ENCODE results near the gene ITGA11. TPM values are rescaled to one million over a fixed set of nuclear protein-coding genes. Genes with fewer than 3 reads are reported as not detected.
A peak's percentile ranks its signal among the peaks of the same experiment; 100 is the strongest.

The ITGA11 gene
- total RNA-seq (1 to 10 TPM in 2 of 6 donors, under 1 TPM in 4; 0.24 to 4.1 (median 0.66) TPM), polyA plus RNA-seq (1 to 10 TPM in 1 of 2 donors, under 1 TPM in 1; 0.19 to 1.1 TPM)

- Histone ChIP-seq H3K27me3 (peaks cover 0 to 15% (median 4%) of the 10 kb centered on the region in 4 donors), H3K36me3 (no peaks in the 10 kb centered on the region), H3K4me1 (no peaks in the 10 kb centered on the region), H3K4me3 (peak within 1 kb of the TSS in 2 of 4 donors; percentile 30 to 43), H3K27ac (no peak within 1 kb of the TSS), H3K9me3 (no peaks in the 10 kb centered on the region)
- 1 to 2% methylated on average over 22 to 49 of the region's 49 CpGs for whole genome bisulfite sequencing, 2 donors
- FAIRE-seq, result no peak
- TF ChIP-seq CTCF (IDR thresholded peaks at IDR 0.05), result no peak
- ATAC-seq, result peak; percentile 85 to 98 (median 92)
- intact Hi-C loops (cut with DNase I), result no loop called here
- DNase-seq, result peak; percentile 45 to 81 (median 65)
Observed at GRCh38 chr15:68431792-68432401, at the start of gene ITGA11. Gene ITGA11, minus strand, starts transcription at chr15:68432163. Its CDS starts 97 bp downstream, at chr15:68432066.

DNA sequence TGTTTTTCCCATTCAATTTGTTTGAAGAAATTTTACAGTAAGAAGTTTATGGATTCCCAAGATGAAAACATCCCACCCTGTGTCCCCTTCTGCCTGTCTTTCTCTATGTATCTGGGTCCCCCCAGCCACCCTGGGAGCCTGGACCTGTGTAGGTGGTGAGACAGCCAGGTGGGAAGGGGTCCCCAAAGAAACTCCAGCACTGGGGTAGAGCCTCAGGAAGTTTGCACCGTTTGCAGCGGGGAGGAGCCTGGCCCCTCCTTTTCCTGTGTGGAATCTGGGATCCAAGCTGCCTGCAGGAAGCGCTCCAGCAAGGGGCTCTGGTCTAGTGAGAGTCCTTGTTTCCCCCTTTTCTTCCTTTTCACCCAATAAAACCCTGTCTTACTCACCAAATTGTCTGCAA lies 49.4 kb upstream of the ITGA11 start:
- Histone ChIP-seq H3K27me3 (no peaks in the 10 kb centered on the region), H3K9me3 (no peaks in the 10 kb centered on the region), H3K36me3 (no peaks in the 10 kb centered on the region), H3K27ac (no peak overlapping the region), H3K4me3 (no peak overlapping the region), H3K4me1 (no peaks in the 10 kb centered on the region)
- 78 to 85% methylated on average over 3 of the region's 3 CpGs for WGBS, 2 donors
- FAIRE-seq (no peak), ATAC-seq (no peak), DNase-seq (no peak)
- no peak for TF ChIP-seq CTCF (IDR thresholded peaks at IDR 0.05)
- intact Hi-C loops (cut with DNase I), result no loop called here

DNA sequence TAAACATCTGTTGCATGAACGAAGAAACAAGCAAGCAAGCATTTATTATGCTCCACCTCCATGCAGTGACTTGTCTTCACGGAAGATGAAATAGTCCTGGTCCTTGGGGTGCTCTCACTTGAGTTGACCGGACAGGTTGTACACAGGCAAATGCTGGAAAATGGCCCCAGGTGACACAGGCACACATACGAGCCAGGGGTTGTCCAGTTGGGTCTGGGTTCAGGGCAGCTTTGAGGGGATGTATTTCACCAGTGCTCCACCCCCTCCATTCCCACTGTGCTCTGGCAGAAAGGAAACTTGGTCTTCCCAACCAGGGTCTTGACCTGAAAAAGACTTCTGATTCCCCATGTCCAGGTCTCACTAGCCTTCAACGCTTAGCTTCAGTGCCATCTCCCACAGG lies 48.3 kb upstream of the ITGA11 start:
- ATAC-seq (no peak), FAIRE-seq (no peak), DNase-seq (no peak)
- TF ChIP-seq CTCF (IDR thresholded peaks at IDR 0.05), result no peak
- intact Hi-C loops (cut with DNase I), result no loop called here
- H3K27ac ChIP-seq, result no peak overlapping the region
- H3K4me3 ChIP-seq, result no peak overlapping the region
- no peaks in the 10 kb centered on the region for H3K36me3 ChIP-seq
- no peaks in the 10 kb centered on the region for H3K9me3 ChIP-seq
- H3K4me1 ChIP-seq, result no peaks in the 10 kb centered on the region
- WGBS, 2 donors, result 78 to 80% methylated on average over 5 of the region's 5 CpGs
- H3K27me3 ChIP-seq, result no peaks in the 10 kb centered on the region

DNA sequence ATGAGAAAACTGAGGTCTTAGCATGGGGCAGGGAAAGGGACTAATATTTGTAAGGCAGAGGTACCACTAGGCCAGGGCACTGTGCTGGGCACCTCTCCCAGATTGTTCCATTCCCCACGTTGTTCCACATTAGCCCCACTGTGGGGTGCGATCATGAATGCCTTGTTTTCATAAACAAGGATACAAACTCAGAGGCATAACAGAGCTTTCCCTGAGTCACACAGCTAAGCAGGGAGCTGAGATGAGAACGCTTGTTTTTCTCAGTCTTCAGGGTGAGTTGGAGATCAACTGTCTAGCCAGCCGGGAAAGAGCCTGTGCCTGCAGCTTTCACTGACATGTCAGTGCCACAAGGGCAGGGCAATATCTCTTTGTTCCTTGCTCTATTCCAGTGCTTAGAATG lies 47.9 kb upstream of the ITGA11 start:
- H3K4me3 ChIP-seq, result no peak overlapping the region
- no peak for TF ChIP-seq CTCF (IDR thresholded peaks at IDR 0.05)
- no peaks in the 10 kb centered on the region for H3K9me3 ChIP-seq
- FAIRE-seq (no peak), ATAC-seq (no peak), DNase-seq (no peak)
- H3K36me3 ChIP-seq, result no peaks in the 10 kb centered on the region
- H3K27me3 ChIP-seq, result no peaks in the 10 kb centered on the region
- intact Hi-C loops (cut with DNase I), result no loop called here
- no peaks in the 10 kb centered on the region for H3K4me1 ChIP-seq
- 78 to 82% methylated on average over 4 of the region's 4 CpGs for WGBS, 2 donors
- no peak overlapping the region for H3K27ac ChIP-seq

DNA sequence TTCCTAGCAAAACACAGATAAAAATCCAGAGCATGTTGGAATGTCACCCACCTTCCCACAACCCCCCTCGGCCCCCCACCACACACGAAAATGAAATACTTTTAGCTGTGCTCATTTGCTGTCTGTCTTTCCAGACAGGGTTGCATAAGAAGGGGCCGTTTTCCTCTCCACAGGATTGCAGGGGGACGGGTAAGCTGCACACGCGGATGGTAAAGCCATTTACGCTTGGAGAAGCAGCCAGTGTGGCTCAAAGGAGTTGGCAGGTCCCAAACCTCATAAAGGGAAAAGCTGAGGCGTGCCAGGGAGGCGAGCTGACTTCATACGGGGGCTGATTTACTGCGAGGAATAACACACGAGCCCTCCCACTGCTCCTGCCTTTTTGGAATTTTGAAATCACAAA lies 47.4 kb upstream of the ITGA11 start:
- DNase-seq (no peak), ATAC-seq (peak in 2 of 4 donors; percentile 37 to 42), FAIRE-seq (no peak)
- Histone ChIP-seq H3K27me3 (no peaks in the 10 kb centered on the region), H3K4me3 (no peak overlapping the region), H3K27ac (no peak overlapping the region), H3K4me1 (no peaks in the 10 kb centered on the region), H3K9me3 (no peaks in the 10 kb centered on the region), H3K36me3 (no peaks in the 10 kb centered on the region)
- intact Hi-C loops (cut with DNase I), result no loop called here
- WGBS, 2 donors, result 71 to 72% methylated on average over 12 of the region's 12 CpGs
- no peak for TF ChIP-seq CTCF (IDR thresholded peaks at IDR 0.05)
